Body of pancreas (tissue), 4 donors: ENCODE measurements around the gene LTBP1. TPM values are rescaled to one million over a fixed set of nuclear protein-coding genes. Genes with fewer than 3 reads are reported as not detected.
"Not testable (repeated sequence)": the region's sequence is repeated elsewhere in the genome, so short reads cannot be mapped to it uniquely, and the experiment has no call there.

ENCODE experiments used
- ATAC-seq: fragments of 150-250 bp; one replicate; pipeline ENCODE4 v1.9.1; 2016
- DNase-seq, 4 donors: peaks; one replicate each; pipeline ENCODE4 v3.0.0-alpha.2; 2019
- H3K27ac ChIP-seq, 4 donors: fragments of 200-600 bp; sonication (generic); 1 replicate in 3 of 4; 2 replicates in 1 of 4; pipeline versions ENCODE4 v1.5.1 to v1.6.1; 2016 to 2019; ENCODE audit warnings: mild to moderate bottlenecking in 1 of 4, mixed read lengths in 1 of 4, moderate library complexity in 1 of 4
- H3K27me3 ChIP-seq, 2 donors: fragments of 200-600 bp; sonication (generic); one replicate each; pipeline ENCODE4 v1.6.0; 2016; ENCODE audit warnings: mild to moderate bottlenecking in 1 of 2
- H3K36me3 ChIP-seq, 2 donors: fragments of 200-600 bp; sonication (generic); replicated peaks in 1 of 2; 2 replicates each; pipeline ENCODE4 v1.5.1; 2016; ENCODE audit warnings: low read depth in 2 of 2; ENCODE audit not compliant: insufficient read depth in 1 of 2
- H3K4me1 ChIP-seq: fragments of 200-600 bp; sonication (generic); one replicate; pipeline ENCODE4 v1.6.0; 2016
- H3K4me3 ChIP-seq, 2 donors: fragments of 200-600 bp; sonication (generic); 1 replicate in 1 of 2; 2 replicates in 1 of 2; pipeline ENCODE4 v1.5.1; 2016 to 2019
- H3K9me3 ChIP-seq, 3 donors: fragments of 200-600 bp; sonication (generic); 1 replicate in 2 of 3; 2 replicates in 1 of 3; pipeline ENCODE4 v1.5.1; 2016
- POLR2A ChIP-seq, 3 donors: fragments of 450-650 bp; IDR thresholded peaks; one replicate each; pipeline ENCODE4 v1.6.1; 2016; ENCODE audit warnings: antibody characterized with exemption in 3 of 3, mild to moderate bottlenecking in 2 of 3
- WGBS, 2 donors: methylation state at CpG; one replicate each; pipeline ENCODE4 v1.1.5; 2017; 5-methylcytosine and 5-hydroxymethylcytosine counted together
- intact Hi-C: fragments of 100-400 bp; cut with DNase I; formaldehyde crosslinking; loops from one replicate; pipeline ENCODE4 v1.15.1; 2023
- total RNA-seq, 2 donors: library from RNA; depleted of rRNA; stranded (reverse); fragments of >200 nt; gene quantifications; one replicate each; pipeline ENCODE4 v1.1.0, GENCODE V29; 2016
- TF ChIP-seq, protein P1 (sequence below), 7 experiments: fragments of 450-650 bp in 4 of 7; fragments of 200-600 bp in 3 of 7; sonication (generic) in 3 of 7; IDR thresholded peaks; one replicate each; pipeline ENCODE4 v1.5.1; 2016 to 2019; ENCODE audit warnings: antibody characterized with exemption in 7 of 7

Gene LTBP1
- total RNA-seq, 2 donors from 2014 or later: 8.8 to 10.2 TPM

DNA sequence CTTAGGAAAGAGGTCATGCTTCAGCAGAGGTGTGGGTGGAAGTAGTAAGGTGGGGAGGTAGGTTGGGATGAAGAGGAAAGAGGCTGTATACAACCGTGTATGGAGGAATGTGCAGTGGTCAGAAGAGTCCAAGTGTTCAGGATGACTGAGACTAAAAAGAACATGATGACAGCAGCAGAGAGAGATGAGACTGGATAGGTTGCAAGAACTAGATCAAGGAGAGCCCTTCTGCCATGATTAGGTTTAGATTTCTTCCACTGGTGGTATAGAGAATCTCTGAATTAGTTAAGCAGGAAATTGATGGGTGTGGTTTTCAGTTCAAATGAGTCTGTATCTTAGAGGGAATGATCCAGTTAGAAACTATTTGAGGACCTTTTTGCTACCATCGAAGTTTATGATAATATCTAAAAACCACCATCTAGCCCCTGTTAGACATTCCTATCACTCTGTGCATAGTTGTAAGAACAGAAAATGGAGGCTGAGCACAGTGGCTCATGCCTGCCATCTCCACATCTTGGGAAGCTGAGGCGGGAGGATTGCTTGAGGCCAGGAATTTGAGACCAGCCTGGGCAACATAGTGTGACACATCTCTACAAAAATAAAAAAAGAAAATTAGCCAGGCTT, 221.0 kb downstream of the LTBP1 start:
- intact Hi-C loops: no loop called here
- WGBS, 2 donors: 89 to 91% methylated on average over 3 of the region's 3 CpGs
- Histone ChIP-seq H3K36me3 (no peaks in the 10 kb centered on the region), H3K27ac (no peak overlapping the region), H3K4me1 (no peaks in the 10 kb centered on the region), H3K4me3 (no peak overlapping the region), H3K27me3 (no peaks in the 10 kb centered on the region), H3K9me3 (no peaks in the 10 kb centered on the region)
- no peak for DNase-seq
- no peak for ATAC-seq
- TF ChIP-seq, protein P1, sequence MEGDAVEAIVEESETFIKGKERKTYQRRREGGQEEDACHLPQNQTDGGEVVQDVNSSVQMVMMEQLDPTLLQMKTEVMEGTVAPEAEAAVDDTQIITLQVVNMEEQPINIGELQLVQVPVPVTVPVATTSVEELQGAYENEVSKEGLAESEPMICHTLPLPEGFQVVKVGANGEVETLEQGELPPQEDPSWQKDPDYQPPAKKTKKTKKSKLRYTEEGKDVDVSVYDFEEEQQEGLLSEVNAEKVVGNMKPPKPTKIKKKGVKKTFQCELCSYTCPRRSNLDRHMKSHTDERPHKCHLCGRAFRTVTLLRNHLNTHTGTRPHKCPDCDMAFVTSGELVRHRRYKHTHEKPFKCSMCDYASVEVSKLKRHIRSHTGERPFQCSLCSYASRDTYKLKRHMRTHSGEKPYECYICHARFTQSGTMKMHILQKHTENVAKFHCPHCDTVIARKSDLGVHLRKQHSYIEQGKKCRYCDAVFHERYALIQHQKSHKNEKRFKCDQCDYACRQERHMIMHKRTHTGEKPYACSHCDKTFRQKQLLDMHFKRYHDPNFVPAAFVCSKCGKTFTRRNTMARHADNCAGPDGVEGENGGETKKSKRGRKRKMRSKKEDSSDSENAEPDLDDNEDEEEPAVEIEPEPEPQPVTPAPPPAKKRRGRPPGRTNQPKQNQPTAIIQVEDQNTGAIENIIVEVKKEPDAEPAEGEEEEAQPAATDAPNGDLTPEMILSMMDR (IDR thresholded peaks at IDR 0.05): no peak

DNA sequence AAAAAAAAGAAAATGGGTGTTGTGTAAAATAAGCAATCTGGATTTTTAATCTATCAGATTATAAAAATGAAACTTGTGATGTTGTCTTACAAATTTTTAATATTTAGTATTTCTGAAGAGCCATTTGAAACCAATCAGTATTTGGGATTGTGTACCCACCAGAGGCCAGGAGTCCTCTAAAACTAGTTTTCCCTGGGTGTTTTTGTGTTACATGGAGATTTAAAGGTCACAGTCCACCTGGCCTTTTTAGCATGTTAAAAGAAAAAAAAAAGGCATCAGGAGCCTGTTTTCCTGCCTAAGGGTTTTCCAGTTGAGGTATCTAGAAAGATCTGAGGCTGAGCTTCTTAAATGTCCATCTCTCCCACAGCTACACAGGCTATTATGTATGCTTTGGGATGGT, 221.7 kb downstream of the LTBP1 start:
- Histone ChIP-seq H3K27ac (no peak overlapping the region), H3K4me1 (no peaks in the 10 kb centered on the region), H3K4me3 (no peak overlapping the region), H3K36me3 (no peaks in the 10 kb centered on the region), H3K27me3 (no peaks in the 10 kb centered on the region), H3K9me3 (no peaks in the 10 kb centered on the region)
- TF ChIP-seq, protein P1 (IDR thresholded peaks at IDR 0.05): no peak
- TF ChIP-seq POLR2A (IDR thresholded peaks at IDR 0.05): no peak
- ATAC-seq: no peak
- no peak for DNase-seq
- intact Hi-C loops: no loop called here

DNA sequence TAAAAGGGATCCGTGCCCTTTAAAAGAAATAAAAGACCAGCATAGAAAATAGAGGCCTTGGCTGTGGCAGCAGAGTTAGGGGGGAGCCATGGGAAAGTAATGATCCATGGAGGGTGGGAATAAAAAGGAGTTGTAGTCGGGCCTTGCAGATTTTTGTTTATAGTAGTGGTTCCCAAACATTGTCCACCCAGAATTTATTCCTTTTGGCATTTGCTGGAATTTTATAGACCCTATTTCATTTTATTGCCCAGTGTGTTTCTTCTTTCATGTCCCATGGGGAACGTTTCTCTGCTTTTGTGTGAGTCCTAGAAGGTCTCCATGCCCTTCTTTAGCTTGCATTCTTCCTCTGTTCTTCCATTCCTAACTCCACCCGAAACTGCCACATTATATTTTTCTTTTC, 222.2 kb downstream of the LTBP1 start:
- no peaks in the 10 kb centered on the region for H3K27me3 ChIP-seq
- no peak for ATAC-seq
- no peak for TF ChIP-seq POLR2A (IDR thresholded peaks at IDR 0.05)
- TF ChIP-seq, protein P1 (IDR thresholded peaks at IDR 0.05): no peak

DNA sequence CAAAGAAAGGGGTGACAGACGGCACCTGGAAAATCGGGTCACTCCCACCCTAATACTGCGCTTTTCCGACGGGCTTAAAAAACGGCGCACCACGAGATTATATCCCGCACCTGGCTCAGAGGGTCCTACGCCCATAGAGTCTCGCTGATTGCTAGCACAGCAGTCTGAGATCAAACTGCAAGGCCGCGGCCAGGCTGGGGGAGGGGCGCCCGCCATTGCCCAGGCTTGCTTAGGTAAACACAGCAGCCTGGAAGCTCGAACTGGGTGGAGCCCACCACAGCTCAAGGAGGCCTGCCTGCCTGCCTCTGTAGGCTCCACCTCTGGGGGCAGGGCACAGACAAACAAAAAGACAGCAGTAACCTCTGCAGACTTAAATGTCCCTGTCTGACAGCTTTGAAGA, 223.5 kb downstream of the LTBP1 start:
- H3K4me3 ChIP-seq, DNase-seq, H3K4me1 ChIP-seq, H3K27me3 ChIP-seq, intact Hi-C loops, H3K27ac ChIP-seq, H3K36me3 ChIP-seq, ATAC-seq, H3K9me3 ChIP-seq: not testable (repeated sequence)
- WGBS, 2 donors: 86 to 94% methylated on average over 7 to 16 of the region's 16 CpGs

More for the DNA sequence above, 222.2 kb downstream of the LTBP1 start:
- intact Hi-C loops: no loop called here
- no peak overlapping the region for H3K4me3 ChIP-seq
- no peak for DNase-seq
- H3K9me3 ChIP-seq: no peaks in the 10 kb centered on the region
- no peaks in the 10 kb centered on the region for H3K36me3 ChIP-seq
- H3K27ac ChIP-seq: no peak overlapping the region
- H3K4me1 ChIP-seq: no peaks in the 10 kb centered on the region
- WGBS, 2 donors: 71 to 83% methylated on average over 4 of the region's 4 CpGs

DNA sequence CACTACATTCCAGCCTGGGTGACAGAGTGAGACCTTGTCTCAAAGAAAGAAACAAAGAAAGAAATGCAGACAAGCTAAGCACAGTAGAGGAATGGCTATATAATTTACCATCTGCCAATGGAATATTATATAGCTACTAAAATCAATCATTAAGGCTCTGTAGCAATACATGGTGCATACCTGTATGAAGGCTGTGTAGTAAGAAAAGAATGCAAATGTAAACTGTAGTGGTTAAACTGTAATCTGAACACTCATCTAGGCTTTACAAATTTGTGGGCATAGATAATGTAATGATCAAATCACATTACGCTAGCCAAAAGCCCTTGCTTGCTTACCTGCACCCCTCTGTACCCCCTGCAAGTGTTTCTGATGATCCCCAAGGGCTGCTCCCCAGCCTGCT, 230.9 kb downstream of the LTBP1 start:
- Histone ChIP-seq H3K9me3 (no peaks in the 10 kb centered on the region), H3K27me3 (no peaks in the 10 kb centered on the region), H3K27ac (no peak overlapping the region), H3K36me3 (no peaks in the 10 kb centered on the region), H3K4me1 (no peaks in the 10 kb centered on the region), H3K4me3 (no peak overlapping the region)
- 0 to 94% methylated on average over 1 of the region's 1 CpG for WGBS, 2 donors
- ATAC-seq: no peak
- DNase-seq: no peak
- intact Hi-C loops: no loop called here
- TF ChIP-seq POLR2A (IDR thresholded peaks at IDR 0.05): no peak
- TF ChIP-seq, protein P1 (IDR thresholded peaks at IDR 0.05): no peak
